ENCODE data around the gene ASB10. TPM values are rescaled to one million over a fixed set of nuclear protein-coding genes. Genes with fewer than 3 reads are reported as not detected.

ASB10 gene
- total RNA-seq, 1 donor from 2014 or later: not detected

GRCh38 chr7:151177310-151177709, 9.7 kb downstream of the ASB10 start:
- Histone ChIP-seq H3K4me3 (no peak overlapping the region), H3K36me3 (no peaks in the 10 kb centered on the region), H3K27ac (no peak overlapping the region), H3K27me3 (peaks cover 7% of the 10 kb centered on the region), H3K4me1 (no peaks in the 10 kb centered on the region), H3K9me3 (no peaks in the 10 kb centered on the region)
- no peak for TF ChIP-seq CTCF (IDR thresholded peaks at IDR 0.05)
- intact Hi-C loops (cut with DNase I): loop anchor here (10.0 kb wide), 1 partner anchor 273 kb away; no protein-coding TSS in a partner anchor
- DNase-seq (ENCODE audit: low spot score in 2 of 2): peak in 1 of 2 donors; percentile 22

GRCh38 chr7:151176401-151176800, 10.6 kb downstream of the ASB10 start:
- intact Hi-C loops (cut with DNase I): loop anchor here (10.0 kb wide), 1 partner anchor 272 kb away; no protein-coding TSS in a partner anchor
- DNase-seq (ENCODE audit: low spot score in 2 of 2): no peak
- Histone ChIP-seq H3K4me1 (no peaks in the 10 kb centered on the region), H3K27me3 (peaks cover 7% of the 10 kb centered on the region), H3K36me3 (no peaks in the 10 kb centered on the region), H3K27ac (no peak overlapping the region), H3K4me3 (no peak overlapping the region), H3K9me3 (no peaks in the 10 kb centered on the region)
- TF ChIP-seq CTCF (IDR thresholded peaks at IDR 0.05): no peak

- Histone ChIP-seq H3K36me3 (no peaks in the 10 kb centered on the region), H3K9me3 (no peaks in the 10 kb centered on the region), H3K4me3 (no peak overlapping the region), H3K27me3 (peaks cover 7% of the 10 kb centered on the region), H3K4me1 (no peaks in the 10 kb centered on the region), H3K27ac (no peak overlapping the region)
- no peak for TF ChIP-seq CTCF (IDR thresholded peaks at IDR 0.05)
- no peak for DNase-seq (ENCODE audit: low spot score in 2 of 2)
- intact Hi-C loops (cut with DNase I): loop anchor here (10.0 kb wide), 1 partner anchor 271 kb away; no protein-coding TSS in a partner anchor
Observed at GRCh38 chr7:151175793-151176311, 11.2 kb downstream of the ASB10 start.

GRCh38 chr7:151175047-151175792, 11.8 kb downstream of the ASB10 start:
- no peak for TF ChIP-seq CTCF (IDR thresholded peaks at IDR 0.05)
- Histone ChIP-seq H3K4me1 (no peaks in the 10 kb centered on the region), H3K9me3 (no peaks in the 10 kb centered on the region), H3K4me3 (no peak overlapping the region), H3K36me3 (no peaks in the 10 kb centered on the region), H3K27me3 (peaks cover 7% of the 10 kb centered on the region), H3K27ac (no peak overlapping the region)
- no peak for DNase-seq (ENCODE audit: low spot score in 2 of 2)
- intact Hi-C loops (cut with DNase I): loop anchor here (10.0 kb wide), 1 partner anchor 270 kb away; no protein-coding TSS in a partner anchor

- H3K4me3 ChIP-seq: no peak overlapping the region
- DNase-seq (ENCODE audit: low spot score in 2 of 2): no peak
- H3K27me3 ChIP-seq: peaks cover 7% of the 10 kb centered on the region
- no peaks in the 10 kb centered on the region for H3K9me3 ChIP-seq
- H3K4me1 ChIP-seq: no peaks in the 10 kb centered on the region
- TF ChIP-seq CTCF (IDR thresholded peaks at IDR 0.05): no peak
- intact Hi-C loops (cut with DNase I): loop anchor here (10.0 kb wide), 1 partner anchor 270 kb away; no protein-coding TSS in a partner anchor
- H3K36me3 ChIP-seq: no peaks in the 10 kb centered on the region
- no peak overlapping the region for H3K27ac ChIP-seq
Observed at GRCh38 chr7:151174246-151175046, 12.6 kb downstream of the ASB10 start.
